Suprapubic skin (tissue), 4 donors: ENCODE measurements around the gene AAMP. TPM values are rescaled to one million over a fixed set of nuclear protein-coding genes. Genes with fewer than 3 reads are reported as not detected.

Experiments
- DNase-seq, 2 donors: peaks; one replicate each; pipeline ENCODE4 v3.0.0-alpha.2; 2019; ENCODE audit warnings: low spot score in 2 of 2
- H3K27ac ChIP-seq: fragments of 200-600 bp; sonication (generic); one replicate; pipeline ENCODE4 v1.5.1; 2019
- H3K27me3 ChIP-seq: fragments of 200-600 bp; sonication (generic); one replicate; pipeline ENCODE4 v1.5.1; 2019
- H3K36me3 ChIP-seq: fragments of 200-600 bp; sonication (generic); one replicate; pipeline ENCODE4 v1.5.1; 2019
- H3K4me1 ChIP-seq: fragments of 200-600 bp; sonication (generic); one replicate; pipeline ENCODE4 v1.5.1; 2019
- H3K4me3 ChIP-seq: fragments of 200-600 bp; sonication (generic); one replicate; pipeline ENCODE4 v1.5.1; 2019; ENCODE audit warnings: mild to moderate bottlenecking
- H3K9me3 ChIP-seq: fragments of 200-600 bp; sonication (generic); one replicate; pipeline ENCODE4 v1.5.1; 2019
- CTCF ChIP-seq, 2 donors: fragments of 200-600 bp in 1 of 2; fragments of 450-650 bp in 1 of 2; sonication (generic) in 1 of 2; IDR thresholded peaks; one replicate each; pipeline ENCODE4 v1.5.1; 2016 to 2019; ENCODE audit warnings: antibody characterized with exemption in 2 of 2, mild to moderate bottlenecking in 1 of 2, moderate library complexity in 1 of 2
- EP300 ChIP-seq: sonication (generic); formaldehyde crosslinking; IDR thresholded peaks from one replicate; pipeline ENCODE4 v1.6.1; 2017; ENCODE audit warnings: antibody characterized with exemption
- POLR2A ChIP-seq, 2 donors: fragments of 450-650 bp; IDR thresholded peaks; one replicate each; pipeline ENCODE4 v1.6.1; 2017; ENCODE audit warnings: antibody characterized with exemption in 2 of 2, mild to moderate bottlenecking in 2 of 2, moderate library complexity in 2 of 2
- POLR2AphosphoS5 ChIP-seq, 3 donors: sonication (generic); formaldehyde crosslinking; IDR thresholded peaks; one replicate each; pipeline ENCODE4 v1.6.1; 2017; ENCODE audit warnings: antibody characterized with exemption in 3 of 3
- WGBS: methylation state at CpG from one replicate; pipeline ENCODE4 v1.1.5; 2018; 5-methylcytosine and 5-hydroxymethylcytosine counted together
- total RNA-seq, 4 donors: library from RNA; depleted of rRNA; stranded (reverse); fragments of >200 nt; gene quantifications; one replicate each; pipeline ENCODE4 v1.1.0, GENCODE V29; 2016

The AAMP gene
- total RNA-seq, 4 donors from 2014 or later, result 103 to 154 (median 144) TPM

DNA sequence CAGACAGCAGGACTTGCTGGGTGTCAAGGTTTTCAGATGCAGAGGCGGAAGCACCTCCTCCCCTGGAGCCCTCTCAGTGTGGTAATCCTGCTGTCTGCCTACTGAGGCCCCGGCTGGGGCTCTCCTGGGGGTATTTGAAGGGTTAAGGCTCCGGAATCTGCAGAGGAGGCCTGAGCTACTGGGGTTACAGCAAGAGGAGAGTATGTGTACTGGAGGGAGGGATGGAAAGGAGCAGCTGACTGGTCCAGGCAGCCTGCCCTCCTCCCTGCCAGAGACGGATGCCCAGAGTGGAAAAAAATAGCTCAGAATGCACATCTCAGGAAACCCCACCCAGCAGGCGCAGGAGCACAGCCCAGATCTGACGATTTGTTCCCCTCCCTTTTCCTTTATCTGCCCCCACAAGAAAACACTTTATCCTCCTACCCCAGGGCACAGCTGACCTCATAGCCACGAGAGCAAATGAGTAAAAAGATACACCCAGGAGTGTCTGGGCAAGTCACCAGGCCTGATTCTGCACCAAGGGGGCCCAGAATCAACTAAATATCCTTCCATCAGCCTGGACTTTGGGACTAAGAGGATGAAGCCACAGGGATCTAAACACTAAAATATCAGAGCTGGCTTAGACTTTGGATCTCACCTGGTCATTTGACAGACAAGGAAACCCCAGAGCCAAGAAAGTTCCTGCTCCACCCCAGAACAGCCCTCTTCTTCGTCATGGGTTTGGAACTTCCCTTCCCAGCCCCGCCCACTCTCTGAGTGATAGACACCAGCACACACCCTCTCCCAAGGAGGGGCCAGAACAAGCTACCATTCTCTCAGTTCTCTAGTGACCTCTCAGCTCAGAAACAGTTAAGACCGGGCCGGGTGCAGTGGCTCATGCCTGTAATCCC, 16.9 kb upstream of the AAMP start:
- peak in 1 of 2 donors; percentile 37 for TF ChIP-seq POLR2A (IDR thresholded peaks at IDR 0.05)
- TF ChIP-seq CTCF (IDR thresholded peaks at IDR 0.05), result no peak
- TF ChIP-seq POLR2AphosphoS5 (IDR thresholded peaks at IDR 0.05), result peak in 1 of 3 donors; percentile 77
- no peak for TF ChIP-seq EP300
- 0% methylated on average over 11 of the region's 11 CpGs for WGBS
- H3K9me3 ChIP-seq, result no peaks in the 10 kb centered on the region
- H3K27me3 ChIP-seq, result no peaks in the 10 kb centered on the region
- DNase-seq, result peak; percentile 96 to 97
- peaks cover 2% of the 10 kb centered on the region for H3K36me3 ChIP-seq
- H3K4me1 ChIP-seq, result peaks cover 97% of the 10 kb centered on the region
- H3K4me3 ChIP-seq, result peak overlapping the region; percentile 45
- peak overlapping the region; percentile 97 for H3K27ac ChIP-seq

- no peak for DNase-seq
- peak in 2 of 3 donors; percentile 20 to 45 for TF ChIP-seq POLR2AphosphoS5 (IDR thresholded peaks at IDR 0.05)
- TF ChIP-seq EP300, result no peak
- no peak for TF ChIP-seq POLR2A (IDR thresholded peaks at IDR 0.05)
- TF ChIP-seq CTCF (IDR thresholded peaks at IDR 0.05), result no peak
- peaks cover 13% of the 10 kb centered on the region for H3K36me3 ChIP-seq
- H3K27me3 ChIP-seq, result no peaks in the 10 kb centered on the region
- peaks cover 96% of the 10 kb centered on the region for H3K4me1 ChIP-seq
- 19% methylated on average over 4 of the region's 6 CpGs for WGBS
- peak overlapping the region; percentile 45 for H3K4me3 ChIP-seq
- H3K9me3 ChIP-seq, result no peaks in the 10 kb centered on the region
- peak overlapping the region; percentile 97 for H3K27ac ChIP-seq
Observed at GRCh38 chr2:218285604-218286003, 15.7 kb upstream of the AAMP start.

DNA sequence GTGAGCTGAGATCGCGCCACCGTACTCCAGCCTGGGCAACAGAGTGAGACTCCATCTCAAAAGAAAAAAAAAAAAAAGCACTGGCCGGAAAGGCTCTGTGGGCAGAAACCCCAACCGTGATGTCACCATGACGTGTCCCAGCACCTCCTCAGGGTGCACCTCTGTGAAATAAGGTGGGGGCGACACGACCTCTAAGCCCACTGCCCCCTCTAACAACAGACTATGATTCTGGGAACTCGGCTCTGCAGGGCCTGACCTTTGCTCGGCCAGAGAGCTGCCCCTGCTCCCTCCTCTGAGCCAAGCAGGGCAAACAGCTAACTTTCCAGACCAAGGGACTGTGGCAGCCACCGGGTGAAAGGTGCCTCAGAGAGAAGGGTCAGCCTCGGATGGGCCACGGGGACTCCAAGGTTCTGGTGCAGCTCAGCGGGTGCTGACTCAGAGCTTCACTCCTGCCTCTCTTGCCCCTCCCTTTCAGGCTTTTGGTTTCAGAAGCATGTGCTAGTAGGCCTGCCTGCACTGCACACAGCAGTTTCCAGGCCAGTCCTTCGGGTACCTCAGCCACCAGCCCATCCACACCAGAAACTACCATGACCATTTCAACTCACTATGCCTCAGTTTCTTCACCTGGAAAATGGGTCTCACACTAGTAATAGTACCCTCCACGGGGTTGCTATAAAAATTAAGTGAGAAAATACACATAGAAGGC, 14.3 kb upstream of the AAMP start:
- H3K36me3 ChIP-seq, result peaks cover 26% of the 10 kb centered on the region
- DNase-seq, result no peak

GRCh38 chr2:218282173-218282991, 12.4 kb upstream of the AAMP start:
- no peak for DNase-seq
- H3K9me3 ChIP-seq, result no peaks in the 10 kb centered on the region
- H3K4me3 ChIP-seq, result peak overlapping the region; percentile 3
- WGBS, result 28% methylated on average over 16 of the region's 17 CpGs
- H3K27ac ChIP-seq, result peak overlapping the region; percentile 97
- peaks cover 45% of the 10 kb centered on the region for H3K36me3 ChIP-seq
- H3K4me1 ChIP-seq, result peaks cover 81% of the 10 kb centered on the region
- TF ChIP-seq CTCF (IDR thresholded peaks at IDR 0.05) (no peak), EP300 (no peak), POLR2A (IDR thresholded peaks at IDR 0.05) (no peak), POLR2AphosphoS5 (IDR thresholded peaks at IDR 0.05) (peak in 1 of 3 donors; percentile 62)
- H3K27me3 ChIP-seq, result no peaks in the 10 kb centered on the region

More for the DNA sequence above, 14.3 kb upstream of the AAMP start:
- no peak for TF ChIP-seq EP300
- TF ChIP-seq CTCF (IDR thresholded peaks at IDR 0.05), result no peak
- no peak for TF ChIP-seq POLR2A (IDR thresholded peaks at IDR 0.05)
- TF ChIP-seq POLR2AphosphoS5 (IDR thresholded peaks at IDR 0.05), result no peak
- Histone ChIP-seq H3K27ac (peak overlapping the region; percentile 97), H3K4me1 (peaks cover 89% of the 10 kb centered on the region), H3K4me3 (peak overlapping the region; percentile 29), H3K27me3 (no peaks in the 10 kb centered on the region), H3K9me3 (no peaks in the 10 kb centered on the region)
- WGBS, result 48% methylated on average over 15 of the region's 16 CpGs
